GM23338 (cell line): ENCODE data around the gene SYNPO. TPM values are rescaled to one million over a fixed set of nuclear protein-coding genes. Genes with fewer than 3 reads are reported as not detected.

Experiments used
- ATAC-seq: fragments of 200-7000 bp; cut with Tn5 transposase; 3 replicates; pipeline ENCODE4 v1.9.1; 2020
- DNase-seq: peaks from one replicate; pipeline ENCODE4 v3.0.0-alpha.2; 2015; ENCODE audit warnings: low spot score
- H2AFZ ChIP-seq: fragments of 200-600 bp; sonication (generic); 2 replicates; pipeline ENCODE4 v1.8.0; 2016; ENCODE audit warnings: antibody characterized with exemption, mild to moderate bottlenecking, moderate library complexity
- H3F3A ChIP-seq: fragments of 200-600 bp; sonication (generic); replicated peaks from 2 replicates; pipeline ENCODE4 v1.8.0; 2017; ENCODE audit warnings: antibody characterized with exemption, mixed run types, low read depth
- H3K27ac ChIP-seq: fragments of 200-600 bp; sonication (generic); 2 replicates; pipeline ENCODE4 v1.6.1; 2016; ENCODE audit warnings: low read depth
- H3K27me3 ChIP-seq: fragments of 200-600 bp; sonication (generic); 2 replicates; pipeline ENCODE4 v1.8.0; 2016; ENCODE audit warnings: mild to moderate bottlenecking, mixed run types, moderate library complexity; ENCODE audit not compliant: insufficient read depth
- H3K36me3 ChIP-seq: fragments of 200-600 bp; sonication (generic); 2 replicates; pipeline ENCODE4 v1.8.0; 2016; ENCODE audit warnings: mild to moderate bottlenecking; ENCODE audit not compliant: insufficient read depth
- H3K4me1 ChIP-seq: fragments of 200-600 bp; sonication (generic); 2 replicates; pipeline ENCODE4 v1.8.0; 2016; ENCODE audit warnings: mild to moderate bottlenecking, moderate library complexity; ENCODE audit not compliant: insufficient read depth
- H3K4me2 ChIP-seq: fragments of 200-600 bp; sonication (generic); 2 replicates; pipeline ENCODE4 v1.7.1; 2017; ENCODE audit warnings: mixed run types
- H3K4me3 ChIP-seq: fragments of 200-600 bp; sonication (generic); 2 replicates; pipeline ENCODE4 v1.6.1; 2016; ENCODE audit warnings: mixed run types
- H3K79me2 ChIP-seq: fragments of 200-600 bp; sonication (generic); replicated peaks from 2 replicates; pipeline ENCODE4 v1.8.0; 2017; ENCODE audit warnings: mild to moderate bottlenecking; ENCODE audit not compliant: insufficient read depth
- H3K9me2 ChIP-seq: fragments of 200-600 bp; sonication (generic); 2 replicates; pipeline ENCODE4 v1.8.0; 2017; ENCODE audit not compliant: insufficient read depth
- H4K20me1 ChIP-seq: fragments of 200-600 bp; sonication (generic); replicated peaks from 2 replicates; pipeline ENCODE4 v1.8.0; 2017; ENCODE audit warnings: mild to moderate bottlenecking; ENCODE audit not compliant: insufficient read depth
- H3K27ac Mint-ChIP-seq: 2 replicates; pipeline ENCODE4 v1.8.0; 2020; ENCODE audit warnings: inconsistent platforms, mild to moderate bottlenecking, moderate library complexity, mixed read lengths
- H3K27me3 Mint-ChIP-seq: 3 replicates; pipeline ENCODE4 v1.8.0; 2022; ENCODE audit warnings: low read depth, mild to moderate bottlenecking, moderate library complexity, mixed read lengths, inconsistent platforms; ENCODE audit not compliant: insufficient read depth, poor library complexity
- H3K36me3 Mint-ChIP-seq: 3 replicates; pipeline ENCODE4 v1.8.0; 2021; ENCODE audit warnings: low read depth, mild to moderate bottlenecking, inconsistent platforms, moderate library complexity, mixed read lengths
- H3K4me1 Mint-ChIP-seq: 3 replicates; pipeline ENCODE4 v1.8.0; 2020; ENCODE audit warnings: mild to moderate bottlenecking, inconsistent platforms, mixed read lengths
- H3K4me3 Mint-ChIP-seq: 3 replicates; pipeline ENCODE4 v1.8.0; 2021; ENCODE audit warnings: moderate library complexity, mild to moderate bottlenecking, inconsistent platforms, mixed read lengths
- H3K9me3 Mint-ChIP-seq: 3 replicates; pipeline ENCODE4 v1.8.0; 2020; ENCODE audit warnings: moderate library complexity, mild to moderate bottlenecking, inconsistent platforms, mixed read lengths
- CREB1 ChIP-seq: fragments of 250-450 bp; sonication (Bioruptor Pico); IDR thresholded peaks from 2 replicates; pipeline ENCODE4 v1.5.0; 2020; ENCODE audit warnings: low read depth, mild to moderate bottlenecking, moderate library complexity
- EZH2 ChIP-seq: fragments of 200-600 bp; sonication (generic); IDR thresholded peaks from one replicate; pipeline ENCODE4 v1.8.0; 2017; ENCODE audit warnings: antibody characterized with exemption, mild to moderate bottlenecking, low read depth; ENCODE audit not compliant: unreplicated experiment
- EZH2phosphoT487 ChIP-seq: fragments of 200-600 bp; sonication (generic); IDR thresholded peaks from one replicate; pipeline ENCODE4 v1.8.1; 2018; ENCODE audit warnings: antibody characterized with exemption; ENCODE audit not compliant: unreplicated experiment
- JUNB ChIP-seq: IDR thresholded peaks from one replicate; pipeline ENCODE4 v1.6.1; 2016; ENCODE audit warnings: antibody characterized with exemption; ENCODE audit not compliant: unreplicated experiment
- NANOG ChIP-seq: IDR thresholded peaks from 2 replicates; pipeline ENCODE4 v1.6.1; 2016; ENCODE audit warnings: antibody characterized with exemption, borderline replicate concordance
- POLR2AphosphoS5 ChIP-seq: IDR thresholded peaks from 2 replicates; pipeline ENCODE4 v1.6.1; 2016; ENCODE audit warnings: antibody characterized with exemption, low read depth
- STAT1 ChIP-seq: IDR thresholded peaks from one replicate; pipeline ENCODE4 v1.6.1; 2016; ENCODE audit warnings: antibody characterized with exemption; ENCODE audit not compliant: unreplicated experiment
- ZNF114 ChIP-seq: fragments of 250-450 bp; sonication (Bioruptor Pico); IDR thresholded peaks from 2 replicates; pipeline ENCODE4 v1.5.0; 2020; ENCODE audit warnings: mild to moderate bottlenecking, moderate library complexity
- polyA plus RNA-seq: library from polyadenylated mRNA; unstranded; fragments of >200 nt; fragmentation: Nextera tagmentation; extraction: Ambion mirVana; gene quantifications from 2 replicates; pipeline ENCODE4 v1.2.1, GENCODE V29; 2016
- total RNA-seq: library from RNA; depleted of rRNA; stranded (reverse); fragments of >200 nt; shearing (Covaris generic); gene quantifications from 2 replicates; pipeline ENCODE4 v1.2.3, GENCODE V29; 2014
- TF ChIP-seq, protein P1 (sequence below): fragments of 250-450 bp; sonication (Bioruptor Pico); IDR thresholded peaks from 2 replicates; pipeline ENCODE4 v1.5.0; 2020; ENCODE audit warnings: mild to moderate bottlenecking, moderate library complexity
- TF ChIP-seq, protein P2 (sequence below), 2 experiments: fragments of 200-600 bp in 1 of 2; sonication (generic) in 1 of 2; conservative IDR thresholded peaks; 2 replicates each; pipeline versions ENCODE4 v1.5.1 to v1.6.1; 2016 to 2017; ENCODE audit warnings: antibody characterized with exemption in 2 of 2, low read depth in 2 of 2, mild to moderate bottlenecking in 2 of 2, moderate library complexity in 1 of 2
- TF ChIP-seq, protein P3 (sequence below): IDR thresholded peaks from 2 replicates; pipeline ENCODE4 v1.6.1; 2016; ENCODE audit warnings: antibody characterized with exemption

Gene SYNPO
- total and polyA plus RNA-seq, 2 experiments from 2014 or later: 0.16 to 1.3 TPM

DNA sequence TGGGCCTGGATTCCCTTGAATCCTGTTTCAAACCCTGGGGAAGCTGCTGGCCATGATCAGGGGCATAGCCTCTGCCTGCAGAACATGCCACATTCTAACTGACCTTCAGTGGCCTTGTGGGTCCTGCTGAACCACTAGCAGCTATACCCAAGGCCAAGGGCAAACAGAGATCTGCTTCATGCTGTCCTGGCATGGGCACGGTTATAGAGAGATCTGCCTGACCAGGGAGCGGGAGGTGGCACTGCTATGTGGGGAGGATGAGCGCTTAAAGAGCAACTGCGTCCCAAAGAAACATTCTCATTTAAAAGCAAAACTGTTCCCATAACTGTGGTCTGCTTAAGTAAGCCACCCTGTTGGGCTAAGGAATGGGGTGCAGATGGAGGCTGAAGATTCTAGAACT is 36.5 kb upstream of the SYNPO start:
- no peaks in the 10 kb centered on the region for H4K20me1 ChIP-seq
- H3K4me1 ChIP-seq: no peaks in the 10 kb centered on the region
- H3K4me2 ChIP-seq: no peak overlapping the region
- H3K27me3 ChIP-seq: no peaks in the 10 kb centered on the region
- Mint-ChIP-seq H3K27me3 (peaks cover 3% of the 10 kb centered on the region), H3K27ac (no peak overlapping the region), H3K36me3 (no peaks in the 10 kb centered on the region), H3K4me1 (peaks cover 5% of the 10 kb centered on the region), H3K9me3 (no peaks in the 10 kb centered on the region), H3K4me3 (no peak overlapping the region)
- no peak overlapping the region for H3K27ac ChIP-seq
- no peaks in the 10 kb centered on the region for H3F3A ChIP-seq
- no peak for TF ChIP-seq EZH2
- H3K36me3 ChIP-seq: no peaks in the 10 kb centered on the region
- no peaks in the 10 kb centered on the region for H3K9me2 ChIP-seq
- H2AFZ ChIP-seq: no peak overlapping the region
- ATAC-seq: no peak
- H3K4me3 ChIP-seq: no peak overlapping the region
- no peaks in the 10 kb centered on the region for H3K79me2 ChIP-seq
- no peak for DNase-seq

DNA sequence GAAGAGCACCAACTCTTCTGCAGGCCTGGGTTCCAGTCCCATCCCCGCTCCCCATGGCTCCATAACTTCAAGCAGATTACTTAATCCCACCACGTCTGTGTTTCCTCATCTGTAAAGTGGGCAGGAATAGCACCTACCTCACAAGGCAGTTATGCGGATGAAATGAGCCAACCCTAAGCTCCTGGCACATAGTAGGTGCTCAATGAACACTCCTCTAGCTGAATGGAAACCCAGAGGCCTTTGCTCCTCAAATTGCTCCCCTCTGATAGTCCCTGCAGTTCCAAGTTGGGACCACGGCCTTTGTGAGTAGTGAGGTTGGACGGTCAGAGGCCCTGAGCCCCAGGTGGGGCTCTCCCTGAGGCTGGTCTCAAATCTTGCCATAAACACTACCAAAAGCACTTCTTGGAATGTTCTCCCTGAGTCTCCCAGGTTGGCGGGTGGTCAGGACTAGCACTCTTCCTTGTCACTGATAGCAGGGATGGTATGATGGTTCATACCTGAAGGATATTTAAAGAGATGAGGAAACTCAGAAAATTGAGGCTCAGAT is 35.5 kb upstream of the SYNPO start:
- no peak overlapping the region for H2AFZ ChIP-seq
- H3K79me2 ChIP-seq: no peaks in the 10 kb centered on the region
- no peaks in the 10 kb centered on the region for H3F3A ChIP-seq
- ATAC-seq (no peak), DNase-seq (no peak)
- no peaks in the 10 kb centered on the region for H4K20me1 ChIP-seq
- H3K4me3 Mint-ChIP-seq: no peak overlapping the region
- H3K27ac ChIP-seq: no peak overlapping the region
- H3K27me3 Mint-ChIP-seq: peaks cover 3% of the 10 kb centered on the region
- no peak overlapping the region for H3K27ac Mint-ChIP-seq
- H3K4me1 Mint-ChIP-seq: peaks cover 5% of the 10 kb centered on the region
- H3K9me2 ChIP-seq: no peaks in the 10 kb centered on the region
- no peak overlapping the region for H3K4me3 ChIP-seq
- no peaks in the 10 kb centered on the region for H3K27me3 ChIP-seq
- no peaks in the 10 kb centered on the region for H3K4me1 ChIP-seq
- no peaks in the 10 kb centered on the region for H3K36me3 Mint-ChIP-seq
- H3K4me2 ChIP-seq: no peak overlapping the region
- H3K36me3 ChIP-seq: no peaks in the 10 kb centered on the region
- no peaks in the 10 kb centered on the region for H3K9me3 Mint-ChIP-seq
- TF ChIP-seq POLR2AphosphoS5 (no peak), EZH2phosphoT487 (no peak), NANOG (no peak), EZH2 (no peak), CREB1 (no peak), ZNF114 (CRISPR knock-in tag) (no peak), STAT1 (no peak), JUNB (no peak)
- TF ChIP-seq, protein P1, sequence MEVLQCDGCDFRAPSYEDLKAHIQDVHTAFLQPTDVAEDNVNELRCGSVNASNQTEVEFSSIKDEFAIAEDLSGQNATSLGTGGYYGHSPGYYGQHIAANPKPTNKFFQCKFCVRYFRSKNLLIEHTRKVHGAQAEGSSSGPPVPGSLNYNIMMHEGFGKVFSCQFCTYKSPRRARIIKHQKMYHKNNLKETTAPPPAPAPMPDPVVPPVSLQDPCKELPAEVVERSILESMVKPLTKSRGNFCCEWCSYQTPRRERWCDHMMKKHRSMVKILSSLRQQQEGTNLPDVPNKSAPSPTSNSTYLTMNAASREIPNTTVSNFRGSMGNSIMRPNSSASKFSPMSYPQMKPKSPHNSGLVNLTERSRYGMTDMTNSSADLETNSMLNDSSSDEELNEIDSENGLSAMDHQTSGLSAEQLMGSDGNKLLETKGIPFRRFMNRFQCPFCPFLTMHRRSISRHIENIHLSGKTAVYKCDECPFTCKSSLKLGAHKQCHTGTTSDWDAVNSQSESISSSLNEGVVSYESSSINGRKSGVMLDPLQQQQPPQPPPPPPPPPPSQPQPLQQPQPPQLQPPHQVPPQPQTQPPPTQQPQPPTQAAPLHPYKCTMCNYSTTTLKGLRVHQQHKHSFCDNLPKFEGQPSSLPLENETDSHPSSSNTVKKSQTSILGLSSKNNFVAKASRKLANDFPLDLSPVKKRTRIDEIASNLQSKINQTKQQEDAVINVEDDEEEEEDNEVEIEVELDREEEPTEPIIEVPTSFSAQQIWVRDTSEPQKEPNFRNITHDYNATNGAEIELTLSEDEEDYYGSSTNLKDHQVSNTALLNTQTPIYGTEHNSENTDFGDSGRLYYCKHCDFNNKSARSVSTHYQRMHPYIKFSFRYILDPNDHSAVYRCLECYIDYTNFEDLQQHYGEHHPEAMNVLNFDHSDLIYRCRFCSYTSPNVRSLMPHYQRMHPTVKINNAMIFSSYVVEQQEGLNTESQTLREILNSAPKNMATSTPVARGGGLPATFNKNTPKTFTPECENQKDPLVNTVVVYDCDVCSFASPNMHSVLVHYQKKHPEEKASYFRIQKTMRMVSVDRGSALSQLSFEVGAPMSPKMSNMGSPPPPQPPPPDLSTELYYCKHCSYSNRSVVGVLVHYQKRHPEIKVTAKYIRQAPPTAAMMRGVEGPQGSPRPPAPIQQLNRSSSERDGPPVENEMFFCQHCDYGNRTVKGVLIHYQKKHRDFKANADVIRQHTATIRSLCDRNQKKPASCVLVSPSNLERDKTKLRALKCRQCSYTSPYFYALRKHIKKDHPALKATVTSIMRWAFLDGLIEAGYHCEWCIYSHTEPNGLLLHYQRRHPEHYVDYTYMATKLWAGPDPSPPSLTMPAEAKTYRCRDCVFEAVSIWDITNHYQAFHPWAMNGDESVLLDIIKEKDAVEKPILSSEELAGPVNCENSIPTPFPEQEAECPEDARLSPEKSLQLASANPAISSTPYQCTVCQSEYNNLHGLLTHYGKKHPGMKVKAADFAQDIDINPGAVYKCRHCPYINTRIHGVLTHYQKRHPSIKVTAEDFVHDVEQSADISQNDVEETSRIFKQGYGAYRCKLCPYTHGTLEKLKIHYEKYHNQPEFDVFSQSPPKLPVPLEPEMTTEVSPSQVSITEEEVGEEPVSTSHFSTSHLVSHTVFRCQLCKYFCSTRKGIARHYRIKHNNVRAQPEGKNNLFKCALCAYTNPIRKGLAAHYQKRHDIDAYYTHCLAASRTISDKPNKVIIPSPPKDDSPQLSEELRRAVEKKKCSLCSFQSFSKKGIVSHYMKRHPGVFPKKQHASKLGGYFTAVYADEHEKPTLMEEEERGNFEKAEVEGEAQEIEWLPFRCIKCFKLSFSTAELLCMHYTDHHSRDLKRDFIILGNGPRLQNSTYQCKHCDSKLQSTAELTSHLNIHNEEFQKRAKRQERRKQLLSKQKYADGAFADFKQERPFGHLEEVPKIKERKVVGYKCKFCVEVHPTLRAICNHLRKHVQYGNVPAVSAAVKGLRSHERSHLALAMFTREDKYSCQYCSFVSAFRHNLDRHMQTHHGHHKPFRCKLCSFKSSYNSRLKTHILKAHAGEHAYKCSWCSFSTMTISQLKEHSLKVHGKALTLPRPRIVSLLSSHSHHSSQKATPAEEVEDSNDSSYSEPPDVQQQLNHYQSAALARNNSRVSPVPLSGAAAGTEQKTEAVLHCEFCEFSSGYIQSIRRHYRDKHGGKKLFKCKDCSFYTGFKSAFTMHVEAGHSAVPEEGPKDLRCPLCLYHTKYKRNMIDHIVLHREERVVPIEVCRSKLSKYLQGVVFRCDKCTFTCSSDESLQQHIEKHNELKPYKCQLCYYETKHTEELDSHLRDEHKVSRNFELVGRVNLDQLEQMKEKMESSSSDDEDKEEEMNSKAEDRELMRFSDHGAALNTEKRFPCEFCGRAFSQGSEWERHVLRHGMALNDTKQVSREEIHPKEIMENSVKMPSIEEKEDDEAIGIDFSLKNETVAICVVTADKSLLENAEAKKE (CRISPR knock-in tag): no peak
- TF ChIP-seq, protein P2, sequence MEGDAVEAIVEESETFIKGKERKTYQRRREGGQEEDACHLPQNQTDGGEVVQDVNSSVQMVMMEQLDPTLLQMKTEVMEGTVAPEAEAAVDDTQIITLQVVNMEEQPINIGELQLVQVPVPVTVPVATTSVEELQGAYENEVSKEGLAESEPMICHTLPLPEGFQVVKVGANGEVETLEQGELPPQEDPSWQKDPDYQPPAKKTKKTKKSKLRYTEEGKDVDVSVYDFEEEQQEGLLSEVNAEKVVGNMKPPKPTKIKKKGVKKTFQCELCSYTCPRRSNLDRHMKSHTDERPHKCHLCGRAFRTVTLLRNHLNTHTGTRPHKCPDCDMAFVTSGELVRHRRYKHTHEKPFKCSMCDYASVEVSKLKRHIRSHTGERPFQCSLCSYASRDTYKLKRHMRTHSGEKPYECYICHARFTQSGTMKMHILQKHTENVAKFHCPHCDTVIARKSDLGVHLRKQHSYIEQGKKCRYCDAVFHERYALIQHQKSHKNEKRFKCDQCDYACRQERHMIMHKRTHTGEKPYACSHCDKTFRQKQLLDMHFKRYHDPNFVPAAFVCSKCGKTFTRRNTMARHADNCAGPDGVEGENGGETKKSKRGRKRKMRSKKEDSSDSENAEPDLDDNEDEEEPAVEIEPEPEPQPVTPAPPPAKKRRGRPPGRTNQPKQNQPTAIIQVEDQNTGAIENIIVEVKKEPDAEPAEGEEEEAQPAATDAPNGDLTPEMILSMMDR (conservative IDR thresholded peaks at IDR 0.05; ENCODE audit: low read depth in 2 of 2): no peak
- TF ChIP-seq, protein P3, sequence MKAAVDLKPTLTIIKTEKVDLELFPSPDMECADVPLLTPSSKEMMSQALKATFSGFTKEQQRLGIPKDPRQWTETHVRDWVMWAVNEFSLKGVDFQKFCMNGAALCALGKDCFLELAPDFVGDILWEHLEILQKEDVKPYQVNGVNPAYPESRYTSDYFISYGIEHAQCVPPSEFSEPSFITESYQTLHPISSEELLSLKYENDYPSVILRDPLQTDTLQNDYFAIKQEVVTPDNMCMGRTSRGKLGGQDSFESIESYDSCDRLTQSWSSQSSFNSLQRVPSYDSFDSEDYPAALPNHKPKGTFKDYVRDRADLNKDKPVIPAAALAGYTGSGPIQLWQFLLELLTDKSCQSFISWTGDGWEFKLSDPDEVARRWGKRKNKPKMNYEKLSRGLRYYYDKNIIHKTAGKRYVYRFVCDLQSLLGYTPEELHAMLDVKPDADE: no peak
